Neural crest cell (in vitro differentiated cells): ENCODE results near the gene GLB1L3. TPM values are rescaled to one million over a fixed set of nuclear protein-coding genes. Genes with fewer than 3 reads are reported as not detected.
"Not testable (repeated sequence)": the region's sequence is repeated elsewhere in the genome, so short reads cannot be mapped to it uniquely, and the experiment has no call there.

ENCODE experiments used
- DNase-seq: peaks from one replicate; pipeline ENCODE4 v3.0.0; 2021; ENCODE audit warnings: low read depth, mixed read lengths, low spot score
- H3K27ac Mint-ChIP-seq: one replicate; pipeline ENCODE4 v1.8.0; 2021; ENCODE audit warnings: mild to moderate bottlenecking, mixed read lengths; ENCODE audit not compliant: unreplicated experiment
- H3K27me3 Mint-ChIP-seq: 2 replicates; pipeline ENCODE4 v1.8.0; 2021; ENCODE audit warnings: low read depth, mild to moderate bottlenecking, mixed read lengths
- H3K36me3 Mint-ChIP-seq: 2 replicates; pipeline ENCODE4 v1.8.0; 2021; ENCODE audit warnings: low read depth, mild to moderate bottlenecking, mixed read lengths
- H3K4me1 Mint-ChIP-seq: 2 replicates; pipeline ENCODE4 v1.8.0; 2021; ENCODE audit warnings: mixed read lengths
- H3K4me3 Mint-ChIP-seq: one replicate; pipeline ENCODE4 v1.8.0; 2021; ENCODE audit warnings: mild to moderate bottlenecking, mixed read lengths
- H3K9me3 Mint-ChIP-seq: 2 replicates; pipeline ENCODE4 v1.8.0; 2021; ENCODE audit warnings: mixed read lengths
- CTCF ChIP-seq: fragments of 200-600 bp; sonication (generic); conservative IDR thresholded peaks from 2 replicates; pipeline ENCODE4 v1.5.0; 2021; ENCODE audit warnings: antibody characterized with exemption, mild to moderate bottlenecking
- total RNA-seq: library from RNA; stranded (reverse); gene quantifications from 2 replicates; pipeline ENCODE4 v1.2.1, GENCODE V29; 2021

GLB1L3 gene
- total RNA-seq, 1 donor from 2014 or later, result 0.28 TPM

- peak; percentile 20 for DNase-seq
- H3K27ac Mint-ChIP-seq, result peak overlapping the region; percentile 91
Measured at GRCh38 chr11:134252346-134253187, 23.6 kb upstream of the GLB1L3 start.

GRCh38 chr11:134253188-134253993 is 22.8 kb upstream of the GLB1L3 start, which contains the start of the genes ACAD8 and THYN1:
TSS of gene ACAD8 (plus strand) at chr11:134253568. CDS start at chr11:134253601, 33 bp downstream.
TSS of gene THYN1 (minus strand) at chr11:134253352. CDS start at chr11:134252882, 470 bp downstream.
- H3K9me3 Mint-ChIP-seq, result no peaks in the 10 kb centered on the region
- H3K4me3 Mint-ChIP-seq, result peak within 1 kb of the TSS; percentile 95
- DNase-seq, result peak; percentile 90
- no peaks in the 10 kb centered on the region for H3K36me3 Mint-ChIP-seq
- H3K27me3 Mint-ChIP-seq, result no peaks in the 10 kb centered on the region
- peak; percentile 19 for TF ChIP-seq CTCF
- peaks cover 30% of the 10 kb centered on the region for H3K4me1 Mint-ChIP-seq
- H3K27ac Mint-ChIP-seq, result peak within 1 kb of the TSS; percentile 91

More at GRCh38 chr11:134252346-134253187, 23.6 kb upstream of the GLB1L3 start:
- H3K4me3 Mint-ChIP-seq, result peak overlapping the region; percentile 95
- H3K9me3 Mint-ChIP-seq, result no peaks in the 10 kb centered on the region
- H3K36me3 Mint-ChIP-seq, result no peaks in the 10 kb centered on the region
- no peaks in the 10 kb centered on the region for H3K27me3 Mint-ChIP-seq
- no peak for TF ChIP-seq CTCF
- peaks cover 30% of the 10 kb centered on the region for H3K4me1 Mint-ChIP-seq

- Mint-ChIP-seq H3K27me3 (no peaks in the 10 kb centered on the region), H3K27ac (no peak overlapping the region), H3K4me3 (peak overlapping the region; percentile 95), H3K36me3 (no peaks in the 10 kb centered on the region), H3K9me3 (no peaks in the 10 kb centered on the region), H3K4me1 (peaks cover 30% of the 10 kb centered on the region)
- TF ChIP-seq CTCF, result no peak
- DNase-seq, result no peak
Measured at GRCh38 chr11:134254433-134255183, 21.6 kb upstream of the GLB1L3 start.

GRCh38 chr11:134255184-134255561 is 21.0 kb upstream of the GLB1L3 start:
- not testable (repeated sequence) for H3K9me3 Mint-ChIP-seq, H3K27ac Mint-ChIP-seq, H3K36me3 Mint-ChIP-seq, H3K27me3 Mint-ChIP-seq, DNase-seq
- H3K4me1 Mint-ChIP-seq, result peaks cover 30% of the 10 kb centered on the region
- H3K4me3 Mint-ChIP-seq, result peak overlapping the region; percentile 87

GRCh38 chr11:134257101-134257500 is 19.1 kb upstream of the GLB1L3 start:
- Mint-ChIP-seq H3K27me3 (no peaks in the 10 kb centered on the region), H3K4me1 (peaks cover 24% of the 10 kb centered on the region), H3K27ac (peak overlapping the region; percentile 62), H3K4me3 (no peak overlapping the region), H3K36me3 (peaks cover 3% of the 10 kb centered on the region), H3K9me3 (no peaks in the 10 kb centered on the region)
- TF ChIP-seq CTCF, result no peak
- no peak for DNase-seq
